Activated T-cell treated with anti-CD3 and anti-CD28 coated beads, Interleukin-2, amount 50 U/mL, for 48 hours (primary cell): Measurements from ENCODE around the gene AQP2.
"Not testable (repeated sequence)": the region's sequence is repeated elsewhere in the genome, so short reads cannot be mapped to it uniquely, and the experiment has no call there.

Experiments used
- DNase-seq, 2 experiments: peaks; one replicate each; pipeline ENCODE4 v3.0.0-alpha.2; 2020

Gene AQP2

GRCh38 chr12:49972641-49973360, 22.3 kb downstream of the AQP2 start, which contains the start of gene AQP6:
Gene AQP6 (plus strand): TSS chr12:49972947. CDS start chr12:49973174, 227 bp downstream.
- DNase-seq: no peak

GRCh38 chr12:49973361-49973830, 22.9 kb downstream of the AQP2 start:
- DNase-seq: no peak

DNA sequence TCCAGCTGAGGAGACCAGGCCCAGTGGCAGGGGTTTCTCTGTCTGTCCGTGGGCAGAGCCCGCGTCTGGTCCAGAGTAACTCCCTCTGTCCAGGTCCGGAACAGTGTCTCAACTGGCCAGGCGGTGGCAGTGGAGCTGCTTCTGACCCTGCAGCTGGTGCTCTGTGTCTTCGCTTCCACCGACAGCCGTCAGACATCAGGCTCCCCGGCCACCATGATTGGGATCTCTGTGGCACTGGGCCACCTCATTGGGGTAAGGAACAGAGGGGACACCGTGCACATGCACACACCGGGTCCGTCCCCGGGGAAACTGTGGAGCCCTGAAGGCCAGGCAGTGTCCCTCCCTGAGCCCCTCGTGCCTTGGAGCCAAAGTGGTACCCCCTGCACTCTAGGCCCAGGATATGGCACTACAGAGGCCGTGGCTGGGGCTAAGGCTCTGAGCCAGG, 23.7 kb downstream of the AQP2 start:
- DNase-seq: no peak

GRCh38 chr12:49974677-49975317, 24.3 kb downstream of the AQP2 start:
- DNase-seq: no peak

GRCh38 chr12:49975318-49975761, 24.8 kb downstream of the AQP2 start:
- no peak for DNase-seq

DNA sequence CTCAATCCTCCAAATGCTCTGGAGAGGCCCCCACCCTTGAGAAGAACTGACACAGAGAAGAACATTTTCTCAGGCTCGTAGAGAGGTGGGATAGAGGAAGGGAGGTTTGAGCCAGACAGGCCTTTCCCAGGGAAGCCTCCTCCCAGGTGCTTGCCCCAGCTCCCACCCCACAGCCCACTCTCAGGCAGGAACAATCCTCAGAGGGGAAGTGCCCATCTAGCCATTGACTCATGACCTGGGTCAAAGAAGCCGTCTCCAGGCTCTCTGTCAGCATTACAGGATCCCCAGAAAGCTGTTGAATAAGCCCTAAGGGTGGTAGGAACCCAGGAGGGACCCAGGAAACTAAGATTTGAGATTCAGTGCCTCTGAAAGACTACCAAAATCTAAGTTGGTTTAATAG, 26.0 kb downstream of the AQP2 start:
- no peak for DNase-seq

DNA sequence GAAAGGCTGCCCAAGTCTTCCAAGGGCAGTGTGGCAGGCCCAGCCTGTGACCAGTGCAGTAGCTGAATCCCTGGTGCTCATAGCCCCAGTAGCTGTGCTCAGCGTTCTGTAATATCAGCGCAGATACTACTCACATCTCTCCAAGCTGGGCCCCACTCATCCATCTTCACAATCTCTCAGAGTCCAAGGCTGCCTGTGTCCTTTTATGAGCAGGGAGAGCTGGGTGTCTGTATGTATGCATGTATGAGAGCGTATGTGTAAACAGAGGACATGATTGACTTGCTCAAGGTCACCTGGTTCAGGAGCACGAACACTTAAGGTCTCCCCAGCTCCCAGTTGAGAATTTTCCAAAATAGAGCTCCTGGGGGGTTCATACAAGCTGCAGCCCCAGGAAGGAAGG, 27.6 kb downstream of the AQP2 start:
- DNase-seq: no peak

GRCh38 chr12:49979016-49979586, 28.6 kb downstream of the AQP2 start:
- DNase-seq: no peak

DNA sequence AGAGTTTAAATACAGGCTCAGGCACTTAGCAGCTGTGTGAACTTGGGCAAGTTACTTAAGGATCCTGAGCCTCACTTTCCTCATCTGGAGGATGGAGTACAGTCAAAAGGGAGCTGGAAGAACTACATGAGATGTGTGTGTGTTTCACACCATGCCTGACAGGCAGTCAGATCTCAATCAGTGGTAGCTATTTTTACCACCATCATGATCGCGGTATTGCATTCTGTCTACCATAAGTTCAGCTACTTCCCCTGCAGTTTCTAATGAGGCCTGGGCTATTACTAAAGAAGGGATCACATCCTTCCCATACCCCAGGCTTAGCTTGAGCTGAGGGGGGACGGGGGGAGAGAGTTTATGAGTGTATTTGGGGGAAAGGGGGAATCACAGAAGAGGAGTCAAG, 29.3 kb downstream of the AQP2 start:
- DNase-seq: no peak

GRCh38 chr12:49980501-49981349, 30.2 kb downstream of the AQP2 start:
- DNase-seq: no peak

DNA sequence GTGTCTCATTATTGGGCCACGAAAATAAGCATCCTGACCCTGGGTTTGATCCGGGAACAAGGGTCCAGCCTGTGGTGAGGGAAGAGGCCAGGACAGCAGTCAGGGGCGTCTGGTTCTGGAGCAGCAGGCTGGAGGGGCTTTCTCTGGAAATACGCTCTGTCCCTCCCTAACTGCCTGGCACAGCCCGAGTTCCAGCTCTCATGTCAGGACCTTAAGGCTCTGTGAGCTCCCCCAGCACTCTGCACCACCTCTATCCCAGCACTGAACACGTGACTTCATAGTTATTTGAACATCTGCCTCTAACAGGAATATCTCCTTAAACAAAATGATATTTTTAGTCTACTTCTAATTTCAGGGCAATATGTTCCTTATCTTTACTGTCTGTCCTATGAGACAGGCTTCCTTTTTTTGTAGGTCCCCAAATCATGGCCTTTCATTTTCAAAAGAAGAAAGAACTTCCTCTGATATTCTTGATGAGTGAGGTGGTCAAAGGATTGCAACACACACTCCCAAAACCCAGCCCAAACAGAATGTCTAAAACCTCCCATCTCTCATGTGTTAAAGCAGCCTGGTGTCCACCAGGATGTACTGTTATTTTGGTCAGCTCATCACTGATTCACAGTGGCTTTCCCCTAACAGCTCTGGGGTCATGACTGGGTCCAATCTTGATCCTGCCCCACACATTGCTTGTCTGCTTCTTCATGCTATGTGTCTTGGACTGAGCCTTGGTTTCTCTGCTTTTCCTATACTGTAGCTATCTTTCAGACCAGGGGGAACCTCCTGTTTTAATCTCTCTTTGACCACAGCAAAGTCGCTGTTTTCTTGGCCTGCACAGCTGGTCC, 31.9 kb downstream of the AQP2 start:
- no peak for DNase-seq

GRCh38 chr12:49983892-49984291, 33.4 kb downstream of the AQP2 start:
- DNase-seq: no peak

DNA sequence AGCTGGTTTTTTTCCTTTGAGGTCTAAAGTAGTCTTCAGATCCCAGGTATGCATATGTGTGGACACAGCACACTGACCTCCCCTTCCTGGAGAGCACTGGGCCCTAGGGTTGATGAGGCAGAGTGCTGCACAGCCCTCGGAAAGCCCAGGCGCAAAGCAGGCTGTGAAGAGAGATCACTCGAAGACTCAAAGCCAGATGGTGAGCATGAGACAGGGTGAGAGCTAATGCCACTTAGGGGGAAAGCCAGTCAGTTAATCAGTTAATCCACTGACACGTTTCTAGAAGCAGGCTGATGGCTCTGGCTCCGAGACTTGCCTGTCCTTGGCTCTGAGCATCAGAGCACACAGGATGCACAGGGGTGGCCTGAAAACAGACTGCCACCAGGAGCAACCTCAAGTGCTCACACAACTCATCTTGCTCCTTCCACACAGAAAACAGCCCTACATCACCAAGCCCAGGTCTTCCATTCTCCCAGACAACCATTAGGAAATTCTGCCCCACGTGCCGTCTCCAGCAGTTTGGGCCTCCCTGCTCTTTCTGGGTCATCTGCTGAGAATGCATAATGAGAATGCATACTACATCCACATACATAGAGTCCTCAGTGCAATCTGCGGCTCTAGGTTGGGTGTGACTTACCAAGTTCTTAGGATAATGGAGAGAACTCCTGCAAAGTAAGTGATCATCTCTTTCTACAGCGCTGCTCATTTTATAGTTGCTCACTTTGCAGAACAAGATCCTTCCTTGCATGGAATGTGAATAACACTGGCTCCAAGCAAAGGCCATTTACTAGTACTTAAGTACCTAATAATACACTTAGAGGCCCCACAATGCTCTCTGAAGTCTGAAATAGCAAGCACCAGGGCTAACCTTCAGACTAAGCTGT, 34.2 kb downstream of the AQP2 start:
- DNase-seq: no peak

DNA sequence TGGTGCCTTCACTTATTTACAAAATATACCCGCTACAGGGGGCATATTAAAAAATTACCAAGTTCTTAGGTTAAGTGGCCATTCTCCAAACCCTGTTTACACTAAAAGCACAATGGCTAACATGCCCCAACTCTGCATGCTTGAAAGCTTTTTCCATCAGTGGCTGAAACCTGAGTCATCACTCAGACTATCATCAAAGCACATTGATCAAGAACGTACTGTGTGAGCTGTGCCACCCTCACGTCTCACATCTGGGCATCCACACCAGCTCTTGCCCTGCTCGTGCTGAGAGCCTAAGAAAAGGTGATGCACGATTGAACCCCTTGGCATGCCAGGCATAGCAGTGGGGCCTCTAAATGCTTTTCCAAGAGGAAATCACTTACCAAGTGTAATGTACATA, 35.4 kb downstream of the AQP2 start:
- DNase-seq: no peak

GRCh38 chr12:49986476-49986875, 35.9 kb downstream of the AQP2 start:
- DNase-seq: not testable (repeated sequence)

GRCh38 chr12:49987625-49988303, 37.2 kb downstream of the AQP2 start:
- DNase-seq: no peak

GRCh38 chr12:49989400-49989799, 38.9 kb downstream of the AQP2 start:
- not testable (repeated sequence) for DNase-seq

- no peak for DNase-seq
Observed at GRCh38 chr12:49990273-49990672, 39.7 kb downstream of the AQP2 start.

- no peak for DNase-seq
Observed at GRCh38 chr12:49998453-49998852, 47.9 kb downstream of the AQP2 start.

DNA sequence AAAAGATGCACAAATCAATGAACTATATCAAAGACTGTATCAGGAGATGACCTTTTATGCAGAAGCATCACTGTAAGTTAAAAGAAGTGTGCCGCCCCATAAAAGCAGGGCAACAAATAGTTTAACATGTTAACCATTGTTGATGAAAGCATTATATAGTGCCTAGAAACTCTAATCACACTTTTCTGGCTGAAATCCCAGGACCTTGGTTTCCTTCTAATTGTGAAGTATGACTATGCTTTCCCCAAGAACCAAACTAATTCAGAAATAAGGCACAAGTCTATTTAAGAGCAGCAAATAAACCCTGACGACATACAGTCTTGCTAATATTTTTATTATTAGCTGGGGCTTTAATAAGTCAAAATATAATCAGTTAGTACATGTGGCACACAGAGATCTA, 53.1 kb downstream of the AQP2 start:
- DNase-seq: no peak
